ENCODE results near the gene KRTAP6-1.

Gene KRTAP6-1, protein sequence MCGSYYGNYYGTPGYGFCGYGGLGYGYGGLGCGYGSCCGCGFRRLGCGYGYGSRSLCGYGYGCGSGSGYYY

DNA sequence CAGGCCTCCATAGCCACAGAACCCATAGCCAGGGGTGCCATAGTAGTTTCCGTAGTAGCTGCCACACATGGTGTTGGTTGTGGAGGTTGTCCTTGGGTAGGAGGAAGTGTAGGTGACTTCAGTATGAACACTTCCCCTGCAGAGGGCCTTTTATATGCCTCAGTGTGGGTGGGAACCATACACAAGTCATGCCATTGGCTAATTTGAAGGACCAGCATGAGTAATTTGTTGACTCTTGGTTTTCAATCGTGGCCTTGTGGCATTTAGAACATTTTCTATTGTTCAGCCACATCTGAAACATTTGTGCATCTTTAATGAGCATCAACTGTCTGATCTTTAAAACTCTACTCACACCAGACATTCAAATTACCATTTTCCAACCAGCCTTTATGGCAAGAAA lies at the start of gene KRTAP6-1:
Gene KRTAP6-1, minus strand, starts transcription at position 95 of the 400 bp plus-strand sequence. Its CDS starts 26 bp downstream, at position 69.
- no peak for DNase-seq (ENCODE audit: low spot score)

GRCh38 chr21:30652891-30653290 lies 39.2 kb upstream of the KRTAP6-1 start:
- no peak for DNase-seq (ENCODE audit: low spot score)

DNA sequence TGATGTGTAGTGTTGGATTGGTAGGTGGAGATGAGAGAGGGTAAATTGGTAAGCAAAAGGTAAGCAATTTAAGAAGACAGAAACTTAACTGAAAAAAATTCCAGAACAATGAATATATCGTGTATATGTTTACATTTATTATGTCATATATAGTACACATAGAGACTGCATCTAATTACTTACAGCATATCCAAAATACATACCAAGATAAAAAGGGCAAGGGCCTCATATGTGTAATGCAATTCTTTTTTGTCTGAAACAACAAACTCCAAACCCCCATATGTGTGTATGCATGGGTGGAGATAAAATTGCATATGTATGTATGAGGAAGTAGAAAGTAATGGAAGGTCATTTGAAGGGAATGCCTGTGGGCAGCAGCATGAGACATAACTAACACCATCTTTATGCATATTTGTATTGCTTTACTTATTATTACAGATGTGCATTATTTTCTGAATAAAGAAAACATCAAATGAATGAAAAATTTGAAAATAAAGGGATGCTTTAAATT lies 33.2 kb upstream of the KRTAP6-1 start:
- DNase-seq (ENCODE audit: low spot score): no peak

DNA sequence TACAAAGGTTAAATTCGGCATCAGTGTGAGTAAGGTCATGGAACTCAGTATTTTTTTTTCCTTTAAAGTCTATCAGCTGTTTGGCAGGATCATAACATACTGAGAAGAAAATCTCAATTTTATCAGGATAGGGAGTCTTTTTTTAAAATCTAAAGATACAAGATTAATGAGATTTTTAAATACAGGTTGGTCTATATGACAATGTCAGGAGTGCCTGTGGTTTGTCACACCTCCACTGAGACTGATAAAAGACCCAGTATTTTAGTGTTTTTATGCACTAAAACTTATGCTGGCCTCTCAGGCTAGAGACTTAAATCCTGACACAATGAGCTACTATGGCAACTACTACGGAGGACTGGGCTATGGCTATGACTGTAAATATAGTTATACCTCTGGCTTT lies 28.8 kb upstream of the KRTAP6-1 start, which contains the start of gene KRTAP20-3:
Gene KRTAP20-3, plus strand, starts transcription at position 301 of the 400 bp plus-strand sequence.
- DNase-seq (ENCODE audit: low spot score): no peak

DNA sequence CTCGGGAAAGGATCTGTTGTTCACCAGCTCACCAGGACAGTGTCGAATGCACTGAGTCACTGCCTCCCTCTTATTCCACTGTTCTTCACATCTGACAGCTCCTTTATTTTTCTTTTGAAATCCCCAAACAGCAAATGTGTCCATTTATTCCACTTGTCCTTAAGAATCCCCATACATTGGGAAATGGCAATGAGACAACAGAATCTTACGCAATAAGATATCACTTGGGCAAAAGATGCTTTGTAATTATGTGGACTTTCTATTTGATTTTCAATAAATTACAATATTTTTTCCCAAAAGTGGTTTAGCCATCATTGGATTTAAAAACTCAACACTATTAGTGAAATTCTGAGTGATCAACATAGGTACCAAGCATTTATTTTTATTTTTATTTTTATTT lies 25.0 kb upstream of the KRTAP6-1 start:
- no peak for DNase-seq (ENCODE audit: low spot score)

- no peak for DNase-seq (ENCODE audit: low spot score)
Observed at GRCh38 chr21:30634906-30635305, 21.2 kb upstream of the KRTAP6-1 start, which contains the start of gene KRTAP20-2. Gene KRTAP20-2 (plus strand): TSS chr21:30635206. CDS start chr21:30635264, 58 bp downstream.

DNA sequence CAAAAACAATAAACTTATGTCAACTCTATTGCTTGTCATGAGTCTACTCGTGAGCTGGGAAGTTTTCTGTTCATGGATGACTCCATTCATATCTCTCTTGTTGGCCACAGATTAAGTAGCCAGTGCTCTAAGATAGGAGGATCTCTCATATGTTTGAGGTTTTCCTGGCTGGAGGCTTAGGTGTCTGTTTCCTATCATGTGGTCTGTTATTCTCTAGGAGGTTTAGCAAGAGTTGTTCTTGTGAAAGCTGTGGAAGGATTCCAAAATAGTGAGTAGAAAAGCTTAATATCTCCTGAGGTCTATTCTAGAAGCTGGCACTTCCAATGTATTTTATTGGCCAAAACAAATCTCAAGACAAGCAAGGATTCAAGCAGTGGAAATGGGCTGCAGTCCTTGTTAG lies 15.5 kb upstream of the KRTAP6-1 start:
- no peak for DNase-seq (ENCODE audit: low spot score)

GRCh38 chr21:30628109-30628508 lies 14.4 kb upstream of the KRTAP6-1 start:
- no peak for DNase-seq (ENCODE audit: low spot score)

DNA sequence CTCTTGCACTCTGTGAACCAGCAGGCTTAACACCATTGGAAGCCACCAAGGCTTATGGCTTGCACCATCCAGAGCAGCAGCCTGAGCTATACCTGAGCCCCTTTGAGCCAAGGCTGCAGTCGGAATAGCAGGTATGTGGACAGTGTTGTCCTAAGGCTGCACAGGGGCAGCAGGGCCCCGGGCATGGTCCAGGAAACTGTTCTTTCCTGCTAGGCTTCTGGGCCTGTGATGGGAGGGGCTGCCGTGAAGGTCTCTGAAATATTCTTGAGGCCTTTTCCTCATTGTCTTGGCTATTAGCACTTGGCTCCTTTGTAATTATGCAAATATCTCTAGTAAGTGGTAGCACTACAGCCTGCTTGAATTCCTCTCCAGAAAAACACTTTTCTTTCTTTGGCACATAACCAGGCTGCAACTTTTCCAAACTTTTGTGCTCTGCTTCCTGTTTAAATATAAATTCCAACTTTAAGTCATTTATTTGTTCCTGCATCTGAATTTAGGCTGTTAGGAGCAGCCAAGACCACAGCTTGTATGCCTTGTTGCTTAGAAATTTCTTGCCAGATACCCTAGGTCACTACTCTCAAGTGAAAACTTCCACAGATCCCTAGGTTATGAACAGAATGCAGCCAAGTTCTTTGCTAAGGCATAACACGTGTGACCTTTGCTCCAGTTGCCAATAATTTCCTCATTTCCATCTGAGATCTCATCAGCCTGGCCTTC lies 11.9 kb upstream of the KRTAP6-1 start:
- DNase-seq (ENCODE audit: low spot score): no peak

GRCh38 chr21:30623362-30623761 lies 9.6 kb upstream of the KRTAP6-1 start:
- no peak for DNase-seq (ENCODE audit: low spot score)

DNA sequence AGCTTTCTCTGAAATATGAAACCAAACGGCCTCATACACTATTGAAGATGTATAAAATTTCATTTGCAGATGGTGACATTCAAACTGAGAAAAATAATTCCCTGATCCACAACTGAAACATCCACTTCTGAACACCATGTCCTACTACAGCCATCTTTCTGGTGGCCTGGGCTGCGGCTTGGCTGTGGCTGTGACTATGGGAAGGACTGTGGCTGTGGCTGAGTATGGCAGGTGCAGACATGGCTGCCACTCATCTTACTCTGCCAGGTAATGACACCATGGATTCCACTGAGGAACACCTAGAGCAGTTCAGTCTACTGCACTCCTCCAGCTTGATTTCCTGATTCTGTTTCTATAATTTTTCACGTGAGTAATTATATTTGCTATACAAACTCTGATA lies 6.8 kb upstream of the KRTAP6-1 start, which contains the start of gene KRTAP20-4:
Gene KRTAP20-4, plus strand, starts transcription at position 106 of the 400 bp plus-strand sequence.
- no peak for DNase-seq (ENCODE audit: low spot score)

DNA sequence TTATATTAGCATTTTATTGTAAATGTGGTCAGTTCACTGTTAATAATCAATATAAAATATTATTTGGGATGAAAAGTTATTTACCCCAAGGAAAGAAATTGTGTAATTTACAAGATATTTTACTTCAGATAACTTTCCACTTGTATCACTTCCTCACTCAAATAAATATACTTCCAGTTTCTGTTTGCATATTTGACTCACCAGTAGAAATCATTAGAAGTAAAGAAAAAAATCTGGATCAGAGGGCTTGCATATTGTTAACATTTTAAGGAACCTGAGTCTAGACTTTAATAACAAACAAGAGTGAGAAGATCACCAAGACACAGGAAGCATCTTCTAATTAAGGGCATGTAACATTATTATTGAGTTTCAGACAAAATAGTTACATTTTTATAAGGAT lies 6.3 kb upstream of the KRTAP6-1 start:
- DNase-seq (ENCODE audit: low spot score): no peak

GRCh38 chr21:30616125-30616524 lies 2.4 kb upstream of the KRTAP6-1 start, which contains the start of gene KRTAP20-1:
Gene KRTAP20-1 (plus strand): TSS chr21:30616425. CDS start chr21:30616455, 30 bp downstream.
- no peak for DNase-seq (ENCODE audit: low spot score)

- no peak for DNase-seq (ENCODE audit: low spot score)
Observed at GRCh38 chr21:30615199-30615598, 1.5 kb upstream of the KRTAP6-1 start.

DNA sequence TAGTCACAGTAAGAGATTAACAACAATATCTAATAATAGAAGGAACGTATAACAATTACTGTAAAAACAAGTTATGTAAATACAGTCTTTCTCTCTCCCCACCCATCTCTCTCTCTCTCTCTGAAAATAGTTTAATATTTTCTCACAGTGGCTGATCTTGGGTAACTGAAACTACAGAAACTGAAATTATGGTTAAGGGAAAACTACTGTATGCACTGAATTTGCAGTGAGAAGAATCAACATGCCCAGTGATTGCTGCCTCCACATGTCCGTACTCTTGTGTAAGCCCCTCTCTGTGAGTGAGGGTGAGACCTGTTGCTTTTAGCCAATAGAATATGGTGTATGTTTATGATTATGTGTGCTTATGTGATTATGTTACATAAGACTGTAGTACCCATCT lies 1.6 kb downstream of the KRTAP6-1 start:
- no peak for DNase-seq (ENCODE audit: low spot score)

GRCh38 chr21:30605968-30606367 lies 7.8 kb downstream of the KRTAP6-1 start:
- DNase-seq (ENCODE audit: low spot score): no peak

GRCh38 chr21:30600787-30601186 lies 12.9 kb downstream of the KRTAP6-1 start, which contains the start of gene KRTAP22-1:
Gene KRTAP22-1 (plus strand): TSS chr21:30601087.
- DNase-seq (ENCODE audit: low spot score): no peak

GRCh38 chr21:30598802-30599201 lies 14.9 kb downstream of the KRTAP6-1 start, which contains the start of gene KRTAP6-2:
Gene KRTAP6-2 (minus strand): TSS chr21:30598902. CDS start chr21:30598874, 28 bp downstream.
- DNase-seq (ENCODE audit: low spot score): no peak

- DNase-seq (ENCODE audit: low spot score): no peak
Observed at GRCh38 chr21:30592140-30592539, 21.6 kb downstream of the KRTAP6-1 start, which contains the start of gene KRTAP6-3. Gene KRTAP6-3 (plus strand): TSS chr21:30592440. CDS start chr21:30592446, 6 bp downstream.

GRCh38 chr21:30590297-30590696 lies 23.4 kb downstream of the KRTAP6-1 start, which contains the start of gene KRTAP22-2:
Gene KRTAP22-2 (minus strand): TSS chr21:30590397.
- DNase-seq (ENCODE audit: low spot score): no peak

DNA sequence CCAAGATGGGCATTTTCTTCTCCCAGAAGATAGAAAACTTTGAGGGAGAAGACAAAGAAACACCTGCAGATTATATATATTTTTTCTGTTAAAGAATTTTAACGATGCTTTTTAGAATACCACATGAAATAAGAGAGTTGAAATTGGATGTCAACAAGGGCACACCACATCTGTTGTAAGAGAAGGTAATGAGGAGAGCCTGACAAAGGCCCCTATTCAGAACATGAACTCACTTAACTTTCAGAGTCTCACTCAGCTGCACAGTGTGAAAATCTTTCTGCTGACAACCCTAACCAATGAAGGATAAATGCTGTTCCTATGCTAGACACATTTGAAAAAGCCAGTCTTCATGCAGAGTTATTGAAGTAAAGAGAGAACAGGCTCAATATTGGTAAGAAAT lies 30.9 kb downstream of the KRTAP6-1 start:
- DNase-seq (ENCODE audit: low spot score): no peak

- DNase-seq (ENCODE audit: low spot score): no peak
Observed at GRCh38 chr21:30580132-30580531, 33.6 kb downstream of the KRTAP6-1 start.

- no peak for DNase-seq (ENCODE audit: low spot score)
Observed at GRCh38 chr21:30579346-30579745, 34.4 kb downstream of the KRTAP6-1 start.
